ENCODE data around the gene CDKAL1. TPM values are rescaled to one million over a fixed set of nuclear protein-coding genes. Genes with fewer than 3 reads are reported as not detected.

CDKAL1 gene
- total and polyA plus RNA-seq, 10 of the 15 experiments (the other 5 are each of a cell fraction or from before 2014, with no cell fraction given): 10.7 to 26.9 (median 17.3) TPM

GRCh38 chr6:20978151-20978614 lies 443.9 kb downstream of the CDKAL1 start (continued):
- TF ChIP-seq ZNF592 (IDR thresholded peaks at IDR 0.05): no peak
- TF ChIP-seq GATAD2B (conservative IDR thresholded peaks at IDR 0.05; ENCODE audit: low read depth): no peak
- TF ChIP-seq SMAD1 (IDR thresholded peaks at IDR 0.05; ENCODE audit: low read depth, partially characterized antibody): no peak
- no peak for TF ChIP-seq PRDM15 (CRISPR knock-in tag; IDR thresholded peaks at IDR 0.05)
- TF ChIP-seq SP1 (IDR thresholded peaks at IDR 0.05; ENCODE audit: low read depth, low read length): no peak
- 0 out of 2 replicates have a peak, but pooled peaks have one; percentile 50 for TF ChIP-seq ZBED1 (IDR thresholded peaks at IDR 0.05; ENCODE audit: borderline replicate concordance)
- TF ChIP-seq POLR2A (IDR thresholded peaks at IDR 0.05; ENCODE audit: low read depth, low read length): no peak
- TF ChIP-seq DPF2 (IDR thresholded peaks at IDR 0.05): 0 out of 2 replicates have a peak, but pooled peaks have one; percentile 15
- TF ChIP-seq ZBTB11 (CRISPR knock-in tag; IDR thresholded peaks at IDR 0.05): no peak
- no peak for TF ChIP-seq ZNF274 (IDR thresholded peaks at IDR 0.05; ENCODE audit: insufficient read depth, insufficient read length)
- TF ChIP-seq RELA (IDR thresholded peaks at IDR 0.05; ENCODE audit: borderline replicate concordance, partially characterized antibody): no peak
- no peak for TF ChIP-seq ZNF24 (IDR thresholded peaks at IDR 0.05)
- TF ChIP-seq E2F4 (IDR thresholded peaks at IDR 0.05; ENCODE audit: low read depth, low read length): no peak
- no peak for TF ChIP-seq STAT1 (conservative IDR thresholded peaks at IDR 0.05)
- TF ChIP-seq JUNB (IDR thresholded peaks at IDR 0.05): peak; percentile 92
- TF ChIP-seq EED (IDR thresholded peaks at IDR 0.05; ENCODE audit: low read depth): peak; percentile 79
- TF ChIP-seq NFIC (IDR thresholded peaks at IDR 0.05; ENCODE audit: low read depth, low read length): peak; percentile 80
- TF ChIP-seq USF1 (IDR thresholded peaks at IDR 0.05; ENCODE audit: borderline replicate concordance, extremely low read length, insufficient read depth, low read depth, low read length): no peak
- no peak for TF ChIP-seq YBX1 (IDR thresholded peaks at IDR 0.05)
